ENCODE data around the gene ZNF805. TPM values are rescaled to one million over a fixed set of nuclear protein-coding genes. Genes with fewer than 3 reads are reported as not detected.
A peak's percentile ranks its signal among the peaks of the same experiment; 100 is the strongest.

ZNF805 gene
- total RNA-seq, 1 experiment from 2014 or later = 16.9 TPM

GRCh38 chr19:57279418-57280164, 39.2 kb downstream of the ZNF805 start:
- Histone ChIP-seq H3K36me3 (peaks cover 27% of the 10 kb centered on the region), H3K4me1 (replicated peaks) (peaks cover 14% of the 10 kb centered on the region), H3K27me3 (replicated peaks) (no peaks in the 10 kb centered on the region), H3K4me3 (peak overlapping the region; percentile 66), H3K9me3 (replicated peaks) (no peaks in the 10 kb centered on the region), H3K27ac (peak overlapping the region; percentile 98)
- DNase-seq (ENCODE audit: low read depth in 1 of 2, low spot score in 2 of 2) = peak; percentile 91 to 92

GRCh38 chr19:57280165-57280961, 39.9 kb downstream of the ZNF805 start, which contains the start of gene ZNF460:
ZNF460 (plus strand) TSS chr19:57280485; CDS start chr19:57280807, 322 bp downstream.
- Histone ChIP-seq H3K36me3 (peaks cover 35% of the 10 kb centered on the region), H3K27ac (peak within 1 kb of the TSS; percentile 98), H3K4me3 (peak within 1 kb of the TSS; percentile 66), H3K9me3 (replicated peaks) (no peaks in the 10 kb centered on the region), H3K27me3 (replicated peaks) (no peaks in the 10 kb centered on the region), H3K4me1 (replicated peaks) (peaks cover 14% of the 10 kb centered on the region)
- peak; percentile 94 to 97 for DNase-seq (ENCODE audit: low read depth in 1 of 2, low spot score in 2 of 2)

GRCh38 chr19:57280962-57281400, 40.5 kb downstream of the ZNF805 start:
- no peaks in the 10 kb centered on the region for H3K27me3 ChIP-seq (replicated peaks)
- H3K4me3 ChIP-seq = peak overlapping the region; percentile 66
- peaks cover 14% of the 10 kb centered on the region for H3K4me1 ChIP-seq (replicated peaks)
- H3K9me3 ChIP-seq (replicated peaks) = no peaks in the 10 kb centered on the region
- DNase-seq (ENCODE audit: low read depth in 1 of 2, low spot score in 2 of 2) = peak in 1 of 2 experiments; percentile 24
- H3K27ac ChIP-seq = peak overlapping the region; percentile 98
- H3K36me3 ChIP-seq = peaks cover 41% of the 10 kb centered on the region

GRCh38 chr19:57282011-57282643, 41.7 kb downstream of the ZNF805 start:
- Histone ChIP-seq H3K9me3 (replicated peaks) (no peaks in the 10 kb centered on the region), H3K27ac (no peak overlapping the region), H3K27me3 (replicated peaks) (no peaks in the 10 kb centered on the region), H3K36me3 (peaks cover 53% of the 10 kb centered on the region), H3K4me3 (no peak overlapping the region), H3K4me1 (replicated peaks) (peaks cover 14% of the 10 kb centered on the region)
- no peak for DNase-seq (ENCODE audit: low read depth in 1 of 2, low spot score in 2 of 2)

- no peaks in the 10 kb centered on the region for H3K4me1 ChIP-seq (replicated peaks)
- no peaks in the 10 kb centered on the region for H3K27me3 ChIP-seq (replicated peaks)
- H3K9me3 ChIP-seq (replicated peaks) = peaks cover 12% of the 10 kb centered on the region
- no peak overlapping the region for H3K27ac ChIP-seq
- H3K4me3 ChIP-seq = no peak overlapping the region
- H3K36me3 ChIP-seq = peaks cover 97% of the 10 kb centered on the region
- no peak for DNase-seq (ENCODE audit: low read depth in 1 of 2, low spot score in 2 of 2)
Measured at GRCh38 chr19:57288373-57288772, 47.9 kb downstream of the ZNF805 start.

GRCh38 chr19:57290970-57291369, 50.5 kb downstream of the ZNF805 start:
- Histone ChIP-seq H3K36me3 (peaks cover 99% of the 10 kb centered on the region), H3K27me3 (replicated peaks) (no peaks in the 10 kb centered on the region), H3K4me1 (replicated peaks) (no peaks in the 10 kb centered on the region), H3K4me3 (no peak overlapping the region), H3K9me3 (replicated peaks) (peaks cover 18% of the 10 kb centered on the region), H3K27ac (no peak overlapping the region)
- DNase-seq (ENCODE audit: low read depth in 1 of 2, low spot score in 2 of 2) = no peak

- H3K4me1 ChIP-seq (replicated peaks) = no peaks in the 10 kb centered on the region
- H3K36me3 ChIP-seq = peaks cover 94% of the 10 kb centered on the region
- DNase-seq (ENCODE audit: low read depth in 1 of 2, low spot score in 2 of 2) = no peak
- H3K4me3 ChIP-seq = no peak overlapping the region
- no peak overlapping the region for H3K27ac ChIP-seq
- H3K9me3 ChIP-seq (replicated peaks) = peaks cover 18% of the 10 kb centered on the region
- no peaks in the 10 kb centered on the region for H3K27me3 ChIP-seq (replicated peaks)
Measured at GRCh38 chr19:57292547-57292946, 52.1 kb downstream of the ZNF805 start.

GRCh38 chr19:57293719-57294118, 53.3 kb downstream of the ZNF805 start:
- Histone ChIP-seq H3K4me3 (no peak overlapping the region), H3K36me3 (peaks cover 92% of the 10 kb centered on the region)

GRCh38 chr19:57302020-57302465, 61.6 kb downstream of the ZNF805 start:
- peaks cover 9% of the 10 kb centered on the region for H3K4me1 ChIP-seq (replicated peaks)
- peak; percentile 12 to 67 for DNase-seq (ENCODE audit: low read depth in 1 of 2, low spot score in 2 of 2)
- H3K4me3 ChIP-seq = no peak overlapping the region
- peaks cover 55% of the 10 kb centered on the region for H3K36me3 ChIP-seq
- H3K9me3 ChIP-seq (replicated peaks) = no peaks in the 10 kb centered on the region
- no peaks in the 10 kb centered on the region for H3K27me3 ChIP-seq (replicated peaks)
- H3K27ac ChIP-seq = no peak overlapping the region

More at GRCh38 chr19:57293719-57294118, 53.3 kb downstream of the ZNF805 start:
- H3K4me1 ChIP-seq (replicated peaks) = no peaks in the 10 kb centered on the region
- DNase-seq (ENCODE audit: low read depth in 1 of 2, low spot score in 2 of 2) = no peak
- no peaks in the 10 kb centered on the region for H3K27me3 ChIP-seq (replicated peaks)
- H3K27ac ChIP-seq = no peak overlapping the region
- peaks cover 18% of the 10 kb centered on the region for H3K9me3 ChIP-seq (replicated peaks)

GRCh38 chr19:57302727-57303401, 62.4 kb downstream of the ZNF805 start:
- Histone ChIP-seq H3K36me3 (peaks cover 49% of the 10 kb centered on the region), H3K27ac (no peak overlapping the region), H3K27me3 (replicated peaks) (no peaks in the 10 kb centered on the region), H3K4me1 (replicated peaks) (peaks cover 9% of the 10 kb centered on the region), H3K4me3 (no peak overlapping the region), H3K9me3 (replicated peaks) (no peaks in the 10 kb centered on the region)
- no peak for DNase-seq (ENCODE audit: low read depth in 1 of 2, low spot score in 2 of 2)

Other genes starting within 250 kb of the ZNF805 start
- gene USP29, start 120.6 kb upstream of the ZNF805 start, total RNA-seq (2014; rRNA removed; shearing (Covaris generic)) = not detected in 2 replicates
- gene ZIM3, start 95.4 kb upstream of the ZNF805 start, total RNA-seq (2014; rRNA removed; shearing (Covaris generic)) = not detected in 2 replicates
- not detected in 2 replicates for gene DUXA, start 73.1 kb upstream of the ZNF805 start, total RNA-seq (2014; rRNA removed; shearing (Covaris generic))
- gene ZNF264, start 49.1 kb upstream of the ZNF805 start, total RNA-seq (2014; rRNA removed; shearing (Covaris generic)) = 37.6 and 49.1 TPM in 2 replicates
- gene AURKC, start 9.6 kb upstream of the ZNF805 start, total RNA-seq (2014; rRNA removed; shearing (Covaris generic)) = 0.89 TPM in 1 of 2 replicates, not detected in the other
- 39.0 and 39.5 TPM in 2 replicates for gene ZNF460, start 39.9 kb downstream of the ZNF805 start, total RNA-seq (2014; rRNA removed; shearing (Covaris generic))
- gene ZNF543, start 79.8 kb downstream of the ZNF805 start, total RNA-seq (2014; rRNA removed; shearing (Covaris generic)) = 6.0 and 11.0 TPM in 2 replicates
- gene ZNF304, start 110.6 kb downstream of the ZNF805 start, total RNA-seq (2014; rRNA removed; shearing (Covaris generic)) = 11.1 and 11.4 TPM in 2 replicates
- 13.4 and 20.8 TPM in 2 replicates for gene TRAPPC2B, start 122.9 kb downstream of the ZNF805 start, total RNA-seq (2014; rRNA removed; shearing (Covaris generic))
- gene ZNF547, start 122.9 kb downstream of the ZNF805 start, total RNA-seq (2014; rRNA removed; shearing (Covaris generic)) = 1.6 and 4.1 TPM in 2 replicates
- 16.4 and 31.8 TPM in 2 replicates for gene ZNF548, start 149.2 kb downstream of the ZNF805 start, total RNA-seq (2014; rRNA removed; shearing (Covaris generic))
- 7.4 and 10.4 TPM in 2 replicates for gene ZNF17, start 170.5 kb downstream of the ZNF805 start, total RNA-seq (2014; rRNA removed; shearing (Covaris generic))
- 6.1 and 8.2 TPM in 2 replicates for gene ZNF749, start 194.7 kb downstream of the ZNF805 start, total RNA-seq (2014; rRNA removed; shearing (Covaris generic))
- gene VN1R1, start 216.5 kb downstream of the ZNF805 start, total RNA-seq (2014; rRNA removed; shearing (Covaris generic)) = 0.03 TPM in 1 of 2 replicates, not detected in the other
- gene ZNF772, start 236.9 kb downstream of the ZNF805 start, total RNA-seq (2014; rRNA removed; shearing (Covaris generic)) = 4.1 and 7.5 TPM in 2 replicates
- gene ZNF419, start 247.1 kb downstream of the ZNF805 start, total RNA-seq (2014; rRNA removed; shearing (Covaris generic)) = 8.8 and 9.9 TPM in 2 replicates

Measured in SJSA1 (cell line).